ENCODE data around the gene LDHD. TPM values are rescaled to one million over a fixed set of nuclear protein-coding genes. Genes with fewer than 3 reads are reported as not detected.

The LDHD gene
- total and polyA plus RNA-seq, 2 of the 13 experiments (the other 11 are each of a cell fraction or from before 2014, with no cell fraction given): 9.1 to 9.8 TPM

DNA sequence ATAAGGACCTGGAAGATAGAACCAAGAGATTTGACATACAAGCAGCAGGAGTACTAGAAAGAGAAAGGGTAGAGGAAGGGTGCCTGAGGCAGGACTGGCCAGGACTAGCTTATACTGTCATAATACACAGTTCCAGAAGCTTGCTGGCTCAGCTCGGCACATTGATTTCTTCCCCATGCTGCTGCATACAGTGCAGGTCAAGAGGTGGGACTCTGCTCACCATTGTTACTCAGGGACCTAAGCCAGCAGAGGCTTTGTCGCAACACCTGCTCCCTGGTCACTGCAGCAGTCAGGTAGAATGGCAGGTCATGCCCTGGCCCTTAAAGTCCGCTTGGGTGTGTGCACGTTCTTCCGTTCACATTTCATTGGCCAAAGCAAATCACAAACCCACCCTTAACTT, 32.8 kb downstream of the LDHD start (continued):
- TF ChIP-seq, protein P1, sequence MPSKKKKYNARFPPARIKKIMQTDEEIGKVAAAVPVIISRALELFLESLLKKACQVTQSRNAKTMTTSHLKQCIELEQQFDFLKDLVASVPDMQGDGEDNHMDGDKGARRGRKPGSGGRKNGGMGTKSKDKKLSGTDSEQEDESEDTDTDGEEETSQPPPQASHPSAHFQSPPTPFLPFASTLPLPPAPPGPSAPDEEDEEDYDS (CRISPR knock-in tag; IDR thresholded peaks at IDR 0.05): no peak
- TF ChIP-seq SUZ12 (IDR thresholded peaks at IDR 0.05; ENCODE audit: low read depth, low read length) (no peak), ZNF317 (CRISPR knock-in tag; IDR thresholded peaks at IDR 0.05) (no peak), ZNF329 (CRISPR knock-in tag; IDR thresholded peaks at IDR 0.05; ENCODE audit: low read depth) (no peak), ZNF841 (CRISPR knock-in tag; IDR thresholded peaks at IDR 0.05; ENCODE audit: borderline replicate concordance) (no peak)

DNA sequence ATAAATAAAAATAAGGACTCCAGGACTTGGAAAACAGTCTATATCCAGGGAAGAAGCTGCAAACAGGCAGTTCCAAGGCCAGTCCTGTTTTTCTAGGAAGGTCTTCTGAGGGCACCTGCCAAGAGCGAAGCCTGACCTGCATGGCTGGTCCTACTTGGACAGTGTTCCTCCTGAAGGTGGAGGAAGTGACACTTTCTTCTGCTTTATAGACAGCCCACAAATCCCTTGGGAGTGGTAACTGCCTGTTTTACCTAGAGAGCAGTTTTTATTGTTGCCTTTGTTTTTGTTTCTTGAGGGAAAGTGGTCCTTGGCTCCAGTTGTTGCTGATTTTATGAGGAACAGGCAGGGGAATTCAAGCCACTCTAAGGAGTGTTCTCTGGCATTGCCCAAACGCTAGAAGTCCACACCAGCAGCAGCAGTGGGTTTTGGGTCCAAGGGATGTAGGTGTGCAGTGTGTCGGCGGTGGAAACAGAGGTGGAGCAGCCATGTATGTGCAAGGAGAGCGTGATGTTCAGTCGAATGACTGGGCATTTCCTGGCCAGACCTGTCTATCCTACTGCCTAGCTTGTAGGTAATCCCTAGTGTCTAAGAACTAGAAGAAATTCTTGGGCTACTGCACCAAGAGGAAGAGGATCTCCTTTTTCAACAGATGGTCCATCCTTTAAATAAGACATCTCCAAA, 35.3 kb downstream of the LDHD start:
- peaks cover 37% of the 10 kb centered on the region for H4K20me1 ChIP-seq (ENCODE audit: insufficient read depth, low read length)
- no peak overlapping the region for H3K4me2 ChIP-seq (ENCODE audit: low read depth, low read length)
- no peaks in the 10 kb centered on the region for H3K27me3 ChIP-seq (ENCODE audit: control insufficient read depth in 1 of 2, insufficient read depth in 2 of 2, low read length in 2 of 2)
- intact Hi-C loops (cut with micrococcal nuclease; ENCODE audit: unreplicated experiment): no loop called here
- peaks cover 42% of the 10 kb centered on the region for H3K4me1 ChIP-seq (ENCODE audit: insufficient read depth, low read length)
- no peak overlapping the region for H2AFZ ChIP-seq (ENCODE audit: low read length)
- FAIRE-seq (no peak), DNase-seq (ENCODE audit: low spot score) (no peak), ATAC-seq (no peak)
- H3K4me3 ChIP-seq (replicated peaks in 1 of 3; ENCODE audit: insufficient read depth in 1 of 3, low read depth in 2 of 3, low read length in 3 of 3): no peak overlapping the region
- POLR2A ChIA-PET: no interaction called here
- H3K9ac ChIP-seq (ENCODE audit: insufficient read depth, low read depth, low read length): no peak overlapping the region
- H3K9me3 ChIP-seq (ENCODE audit: low read length): no peaks in the 10 kb centered on the region
- in situ Hi-C loops (cut with HindIII; ENCODE audit: extremely low pct_ligation_motif_present, low pct_unique_long_range_greater_than_20kb): no loop called here
- TF ChIP-seq ZNF430 (CRISPR knock-in tag; IDR thresholded peaks at IDR 0.05) (no peak), HNF4G (IDR thresholded peaks at IDR 0.05; ENCODE audit: borderline replicate concordance, low read depth, low read length) (no peak), HNF4G (CRISPR knock-in tag; IDR thresholded peaks at IDR 0.05; ENCODE audit: borderline replicate concordance, low read depth) (no peak), ISX (CRISPR knock-in tag; conservative IDR thresholded peaks at IDR 0.05) (no peak), RBM22 (optimal IDR thresholded peaks at IDR 0.05; ENCODE audit: low read length) (peak; percentile 31), KLF12 (CRISPR knock-in tag; IDR thresholded peaks at IDR 0.05; ENCODE audit: borderline replicate concordance) (no peak), HDAC6 (IDR thresholded peaks at IDR 0.05; ENCODE audit: low read depth, low read length) (no peak), ZNF598 (CRISPR knock-in tag; IDR thresholded peaks at IDR 0.05; ENCODE audit: borderline replicate concordance) (no peak)
- TF ChIP-seq, protein P2, sequence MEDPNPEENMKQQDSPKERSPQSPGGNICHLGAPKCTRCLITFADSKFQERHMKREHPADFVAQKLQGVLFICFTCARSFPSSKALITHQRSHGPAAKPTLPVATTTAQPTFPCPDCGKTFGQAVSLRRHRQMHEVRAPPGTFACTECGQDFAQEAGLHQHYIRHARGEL (CRISPR knock-in tag; IDR thresholded peaks at IDR 0.05): no peak
- no TSS peak for BruUV-seq (replicated peaks)
- 99% methylated on average over 6 of the region's 6 CpGs for WGBS (ENCODE audit: low lambda C conversion rate)
- H3K36me3 ChIP-seq (replicated peaks in 1 of 2; ENCODE audit: control insufficient read depth in 1 of 2, insufficient read depth in 2 of 2, low read length in 2 of 2): peaks cover 12 to 18% of the 10 kb centered on the region in 2 experiments; a peak in 4 of 5 replicates
- CTCF ChIA-PET (ENCODE audit: low intra/inter-chr PET ratio, low total read pairs): no interaction called here
- no peak overlapping the region for H3K27ac ChIP-seq (ENCODE audit: extremely low read length, insufficient read depth, low read length)
- peaks cover 91% of the 10 kb centered on the region for H3K79me2 ChIP-seq (ENCODE audit: insufficient read depth, low read length)
